GM19452 (cell line): Measurements from ENCODE around the gene ARHGEF1.
"Not testable (repeated sequence)": the region's sequence is repeated elsewhere in the genome, so short reads cannot be mapped to it uniquely, and the experiment has no call there.

Experiments
- ATAC-seq: cut with Tn5 transposase; IDR thresholded peaks from one replicate; pipeline ENCODE4 v1.9.1; 2021; ENCODE audit not compliant: unreplicated experiment

The ARHGEF1 gene

DNA sequence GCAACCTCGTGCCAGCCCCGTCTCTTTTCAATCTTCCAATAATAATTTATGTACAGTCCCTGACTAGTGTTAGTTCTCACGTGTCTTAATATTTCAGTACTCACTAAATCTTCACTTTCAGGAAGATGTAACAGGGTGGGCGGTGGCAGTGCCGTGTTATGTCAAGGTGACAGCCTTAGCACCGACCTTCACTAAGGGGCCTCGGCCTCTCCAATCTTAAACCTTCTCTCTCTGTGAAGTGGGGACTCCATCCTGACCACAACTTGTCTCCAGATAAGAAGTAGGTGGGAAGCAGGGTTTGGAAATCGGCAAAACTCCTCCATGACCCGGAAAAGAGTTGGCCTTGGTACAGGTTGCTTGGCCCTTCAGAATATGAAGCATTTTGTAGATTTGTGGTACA is 21.1 kb upstream of the ARHGEF1 start:
- ATAC-seq, result no peak

GRCh38 chr19:41862445-41862986 is 20.5 kb upstream of the ARHGEF1 start:
- ATAC-seq, result no peak

GRCh38 chr19:41863209-41863931 is 19.6 kb upstream of the ARHGEF1 start:
- no peak for ATAC-seq

GRCh38 chr19:41864374-41864773 is 18.6 kb upstream of the ARHGEF1 start:
- no peak for ATAC-seq

DNA sequence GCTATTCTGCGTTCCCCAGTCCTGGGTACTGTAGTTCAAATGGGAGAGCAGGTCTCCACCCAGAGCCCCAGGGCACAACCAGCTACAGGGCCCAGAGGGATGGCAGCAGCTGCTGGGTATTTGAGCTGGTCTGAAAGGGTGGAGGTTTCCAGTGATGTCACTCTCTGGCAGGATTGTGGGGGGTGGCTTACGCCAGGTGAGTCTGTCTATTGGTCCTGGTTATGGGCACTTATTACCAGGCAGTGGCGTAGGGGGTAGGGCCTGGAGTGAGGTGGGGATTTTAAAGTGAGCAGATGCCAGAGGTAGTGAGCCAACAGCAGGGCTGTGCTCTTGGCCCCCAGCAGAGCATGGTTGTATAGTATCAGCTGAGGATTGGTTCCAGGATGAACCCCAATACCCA is 16.7 kb upstream of the ARHGEF1 start:
- no peak for ATAC-seq

DNA sequence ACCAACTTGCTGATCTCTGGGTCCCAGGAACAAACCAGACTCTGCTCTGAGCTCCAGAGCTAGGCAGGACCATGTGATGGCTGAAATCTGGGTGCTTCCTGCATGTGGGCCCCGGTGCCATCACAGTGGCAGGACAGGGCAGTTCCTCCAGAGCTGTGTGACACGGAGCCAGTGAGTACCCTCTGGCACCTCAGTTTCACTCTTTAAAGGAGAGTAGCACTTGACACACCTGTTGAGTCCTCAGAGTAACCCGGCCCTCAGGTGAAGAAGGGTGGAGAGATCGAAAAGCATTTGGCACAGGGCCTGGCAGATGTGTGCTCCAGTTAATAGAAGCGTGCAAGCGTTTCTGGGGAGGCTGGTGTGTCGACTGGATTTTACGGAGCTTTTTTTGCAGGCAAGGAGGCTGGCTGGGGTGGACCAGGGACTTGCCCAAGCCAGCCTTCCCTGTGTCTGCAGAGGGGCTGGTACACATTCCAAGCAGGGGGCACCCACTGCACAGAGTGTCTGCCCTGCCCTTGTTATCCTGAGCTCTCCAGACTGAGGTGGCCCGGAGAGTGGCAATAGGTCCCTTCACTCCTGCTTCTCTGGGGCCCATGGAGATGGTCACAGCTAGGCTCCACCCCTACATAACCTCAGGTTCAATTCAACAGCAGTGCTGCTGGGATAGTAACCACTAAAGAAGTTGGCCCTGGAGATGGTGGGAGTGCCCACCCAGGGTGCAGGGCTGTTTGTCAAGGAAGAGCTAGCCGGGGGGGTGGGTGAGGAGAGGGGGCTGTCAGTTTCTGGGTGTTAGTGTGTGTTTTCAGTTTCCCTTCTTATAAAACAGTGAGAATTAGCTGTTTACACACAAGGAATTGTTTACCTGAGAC is 14.6 kb upstream of the ARHGEF1 start:
- no peak for ATAC-seq

DNA sequence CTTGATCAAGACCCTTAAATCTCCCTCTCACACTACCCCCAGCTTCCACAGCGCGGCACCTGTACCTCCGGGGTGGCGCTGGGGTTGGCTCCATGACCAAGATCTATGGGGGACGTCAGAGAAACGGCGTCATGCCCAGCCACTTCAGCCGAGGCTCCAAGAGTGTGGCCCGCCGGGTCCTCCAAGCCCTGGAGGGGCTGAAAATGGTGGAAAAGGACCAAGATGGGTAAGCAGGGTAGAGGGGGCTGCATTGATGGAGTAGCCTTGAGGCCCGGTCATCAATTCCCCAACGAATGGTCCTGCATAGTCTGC is 14.0 kb upstream of the ARHGEF1 start:
- ATAC-seq, result no peak

DNA sequence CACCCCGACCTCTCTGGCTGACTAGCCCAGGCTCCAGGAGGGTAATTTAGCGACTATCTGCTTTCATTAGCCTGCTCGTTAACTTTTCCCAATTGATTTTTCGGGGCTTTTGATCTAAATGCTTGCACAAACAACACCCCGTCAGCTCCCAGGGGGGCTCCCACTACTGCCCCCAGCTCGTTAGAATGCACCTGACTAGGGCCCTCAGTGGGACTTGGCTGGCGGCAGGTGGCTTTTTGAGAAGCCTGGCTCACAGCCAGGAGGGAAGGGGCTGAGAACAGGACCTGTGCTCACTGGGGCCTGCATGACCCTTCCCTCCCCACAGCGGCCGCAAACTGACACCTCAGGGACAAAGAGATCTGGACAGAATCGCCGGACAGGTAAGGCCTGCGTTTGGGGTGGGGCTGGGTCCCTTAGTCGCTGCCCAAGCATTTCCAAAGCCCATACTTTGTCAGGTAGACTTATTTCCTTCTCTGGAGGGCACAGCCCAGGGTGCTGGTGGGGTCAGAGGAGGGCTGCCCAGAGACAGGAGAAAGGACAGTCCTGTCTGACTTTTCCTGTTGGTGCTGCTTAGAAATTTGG is 13.5 kb upstream of the ARHGEF1 start:
- no peak for ATAC-seq

GRCh38 chr19:41870401-41870873 is 12.5 kb upstream of the ARHGEF1 start:
- no peak for ATAC-seq

DNA sequence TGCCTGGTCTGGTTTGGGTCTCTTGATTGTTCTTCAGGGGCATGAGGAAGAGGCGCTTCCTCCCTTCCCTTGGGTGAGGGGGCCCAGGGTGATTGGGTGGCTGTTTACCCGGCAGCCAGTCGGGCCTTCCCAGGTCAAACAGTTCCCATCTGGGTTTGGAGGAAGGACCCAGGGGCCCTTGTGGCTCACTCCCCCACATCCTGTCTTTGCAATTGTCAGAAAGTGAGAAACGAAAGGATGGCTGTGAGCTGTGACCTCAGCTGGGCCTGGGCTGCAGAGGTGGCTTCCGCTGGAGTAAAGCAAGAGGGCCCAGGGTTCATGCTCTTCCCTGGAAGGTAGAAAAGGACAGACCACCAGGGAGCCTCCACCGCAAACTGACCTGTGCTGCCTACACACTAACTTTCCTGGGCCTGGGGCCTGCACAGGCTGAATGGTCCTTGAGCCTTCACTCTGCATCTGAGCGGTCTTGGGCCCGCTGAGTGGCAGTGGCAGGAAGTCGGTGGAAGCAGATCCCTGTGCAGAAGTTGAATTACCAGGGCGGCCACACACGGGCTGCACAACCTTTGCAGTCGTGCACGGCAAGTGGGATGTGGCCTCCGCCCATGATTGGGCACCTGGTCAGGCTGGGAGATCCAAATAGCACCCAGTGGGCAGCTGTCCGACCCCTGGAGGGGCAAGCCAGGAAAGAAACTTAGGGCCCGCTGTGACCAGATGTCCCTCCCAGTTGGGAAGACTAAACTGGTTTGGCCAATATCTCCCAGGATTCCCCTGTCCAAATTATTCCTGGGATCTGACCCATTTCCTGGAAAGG is 11.2 kb upstream of the ARHGEF1 start:
- peak; percentile 46 for ATAC-seq

DNA sequence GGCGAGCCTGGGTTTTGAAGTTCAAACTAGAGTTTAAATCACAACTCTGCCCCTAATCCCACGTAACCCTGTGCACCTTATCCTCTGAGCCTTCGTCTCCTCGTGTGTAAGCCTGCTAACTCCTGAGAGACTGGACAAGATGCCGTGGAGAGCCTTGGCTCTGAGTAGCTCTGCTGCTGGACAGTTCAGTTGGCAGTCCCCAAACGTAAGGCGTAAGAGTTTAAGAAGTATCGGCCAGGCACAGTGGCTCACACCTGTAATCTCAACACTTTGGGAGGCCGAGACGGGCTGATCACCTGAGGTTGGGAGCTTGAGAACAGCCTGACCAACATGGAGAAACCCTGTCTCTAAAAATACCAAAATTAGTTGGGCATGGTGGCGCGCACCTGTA is 10.6 kb upstream of the ARHGEF1 start:
- ATAC-seq, result no peak

- no peak for ATAC-seq
Measured at GRCh38 chr19:41872775-41873647, 10.0 kb upstream of the ARHGEF1 start.

- ATAC-seq, result not testable (repeated sequence)
Measured at GRCh38 chr19:41875973-41876372, 7.0 kb upstream of the ARHGEF1 start.

GRCh38 chr19:41876847-41877832 is 5.8 kb upstream of the ARHGEF1 start, which contains the start of gene CD79A:
CD79A (plus strand) TSS chr19:41877279; CDS start chr19:41877305, 26 bp downstream.
- ATAC-seq, result peak; percentile 59

GRCh38 chr19:41877916-41878905 is 4.8 kb upstream of the ARHGEF1 start:
- ATAC-seq, result no peak

DNA sequence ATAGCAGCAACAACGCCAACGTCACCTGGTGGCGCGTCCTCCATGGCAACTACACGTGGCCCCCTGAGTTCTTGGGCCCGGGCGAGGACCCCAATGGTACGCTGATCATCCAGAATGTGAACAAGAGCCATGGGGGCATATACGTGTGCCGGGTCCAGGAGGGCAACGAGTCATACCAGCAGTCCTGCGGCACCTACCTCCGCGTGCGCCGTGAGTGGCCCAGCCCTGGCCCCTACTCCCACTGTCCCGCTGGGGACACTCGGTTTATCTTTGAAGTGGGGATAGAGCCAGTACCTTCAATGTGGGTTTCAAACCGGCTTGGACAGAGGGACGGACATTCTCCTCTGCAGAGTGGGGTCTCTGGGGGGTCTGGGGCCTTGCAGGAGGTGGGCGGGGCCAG is 3.9 kb upstream of the ARHGEF1 start:
- ATAC-seq, result no peak

- ATAC-seq, result no peak
Measured at GRCh38 chr19:41879670-41880328, 3.2 kb upstream of the ARHGEF1 start.
